Iris pigment epithelial cell (primary cell): Measurements from ENCODE around the gene GFRAL.
"Not testable (repeated sequence)": the region's sequence is repeated elsewhere in the genome, so short reads cannot be mapped to it uniquely, and the experiment has no call there.

Experiments
- DNase-seq: peaks from one replicate; pipeline ENCODE4 v3.0.0-alpha.2; 2011; ENCODE audit warnings: low read depth

GFRAL gene, protein sequence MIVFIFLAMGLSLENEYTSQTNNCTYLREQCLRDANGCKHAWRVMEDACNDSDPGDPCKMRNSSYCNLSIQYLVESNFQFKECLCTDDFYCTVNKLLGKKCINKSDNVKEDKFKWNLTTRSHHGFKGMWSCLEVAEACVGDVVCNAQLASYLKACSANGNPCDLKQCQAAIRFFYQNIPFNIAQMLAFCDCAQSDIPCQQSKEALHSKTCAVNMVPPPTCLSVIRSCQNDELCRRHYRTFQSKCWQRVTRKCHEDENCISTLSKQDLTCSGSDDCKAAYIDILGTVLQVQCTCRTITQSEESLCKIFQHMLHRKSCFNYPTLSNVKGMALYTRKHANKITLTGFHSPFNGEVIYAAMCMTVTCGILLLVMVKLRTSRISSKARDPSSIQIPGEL

DNA sequence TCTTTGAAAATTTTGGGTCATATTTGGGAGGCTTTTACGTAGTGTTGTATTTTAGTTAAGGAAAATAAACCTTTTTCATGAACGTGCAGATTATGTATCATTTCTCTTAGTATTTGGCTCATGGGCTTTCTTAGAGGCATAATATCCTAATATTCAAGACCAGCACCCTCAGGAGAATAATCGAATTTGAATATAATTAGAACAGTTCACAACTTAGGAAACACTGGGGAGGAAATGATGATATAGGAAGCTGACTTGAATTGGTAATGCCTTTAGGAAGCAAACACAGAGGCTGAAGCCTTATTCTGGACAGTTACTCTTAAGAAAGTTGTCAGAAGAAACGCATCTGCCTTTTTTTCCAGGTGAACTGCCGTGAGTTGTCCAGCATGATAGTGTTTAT, at the start of gene GFRAL:
GFRAL (plus strand) TSS at position 301 of the 400 bp plus-strand sequence; CDS start at position 387, 86 bp downstream.
- DNase-seq: no peak

DNA sequence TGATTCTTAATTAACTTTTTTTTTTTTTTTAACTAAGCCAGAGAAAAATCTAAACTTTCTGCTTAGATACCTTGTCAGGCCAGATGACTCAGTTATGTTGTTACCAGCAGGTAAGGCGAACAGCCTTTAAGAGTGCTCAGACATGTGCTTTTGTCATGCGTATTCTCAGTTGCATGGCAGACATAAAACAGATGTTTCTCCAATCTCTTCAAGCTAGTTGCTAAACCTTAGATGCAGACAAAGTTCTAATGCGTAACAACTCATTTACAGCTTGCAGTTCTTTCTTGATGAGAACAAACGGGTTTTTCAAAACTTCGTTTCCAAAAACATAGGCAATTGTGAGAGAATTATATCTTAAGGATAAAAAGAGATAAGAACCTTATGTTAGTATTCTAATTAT, 49.6 kb upstream of the GFRAL start:
- no peak for DNase-seq

DNA sequence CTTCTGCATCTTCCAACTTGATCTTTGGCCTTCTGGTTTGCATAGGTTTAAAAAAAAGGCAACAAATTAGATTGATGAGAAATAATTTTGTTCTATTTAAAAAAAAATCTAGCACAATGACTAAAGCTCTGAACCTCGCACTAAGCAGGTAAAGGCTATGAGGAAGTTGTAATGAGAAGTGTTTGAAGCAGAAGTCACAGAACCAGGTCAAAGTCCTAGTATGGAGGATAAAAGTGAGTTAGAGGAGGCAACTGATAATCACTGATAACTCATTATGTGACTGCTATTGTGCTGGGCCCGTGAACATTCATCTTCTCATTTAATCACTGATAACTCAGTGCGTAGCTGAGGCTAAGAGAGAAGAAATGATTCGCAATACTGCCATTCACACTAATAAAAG, 46.1 kb upstream of the GFRAL start:
- no peak for DNase-seq

DNA sequence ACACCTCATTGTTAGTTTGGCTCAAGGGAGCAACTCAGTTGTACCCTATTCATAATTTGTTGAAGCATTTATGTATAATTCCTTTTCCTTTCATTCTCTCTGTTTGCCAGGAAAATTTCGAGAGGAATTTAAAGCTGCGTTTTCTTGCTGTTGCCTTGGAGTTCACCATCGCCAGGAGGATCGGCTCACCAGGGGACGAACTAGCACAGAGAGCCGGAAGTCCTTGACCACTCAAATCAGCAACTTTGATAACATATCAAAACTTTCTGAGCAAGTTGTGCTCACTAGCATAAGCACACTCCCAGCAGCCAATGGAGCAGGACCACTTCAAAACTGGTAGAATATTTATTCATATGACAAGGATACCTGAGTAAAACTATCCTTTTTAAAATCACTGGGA, 45.2 kb upstream of the GFRAL start:
- DNase-seq: no peak

DNA sequence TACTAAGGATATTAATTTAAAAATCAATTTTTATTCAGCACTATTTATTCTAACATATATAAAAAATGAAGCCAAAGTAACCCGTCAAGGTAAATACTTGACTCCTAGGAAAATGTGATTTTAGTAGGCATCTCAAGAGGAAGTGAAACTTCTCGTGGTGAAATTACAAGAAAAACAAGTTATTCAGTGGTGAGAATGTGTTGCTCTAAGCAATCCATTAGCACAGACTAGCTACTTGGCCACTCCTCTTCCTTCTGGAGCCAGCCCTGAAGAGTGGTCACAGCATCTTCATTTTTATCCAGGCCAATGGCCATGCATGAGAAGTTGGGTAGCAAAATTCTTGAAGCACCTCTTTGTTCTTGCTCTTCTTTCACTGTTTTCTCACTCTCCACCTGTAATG, 40.4 kb upstream of the GFRAL start:
- DNase-seq: no peak

DNA sequence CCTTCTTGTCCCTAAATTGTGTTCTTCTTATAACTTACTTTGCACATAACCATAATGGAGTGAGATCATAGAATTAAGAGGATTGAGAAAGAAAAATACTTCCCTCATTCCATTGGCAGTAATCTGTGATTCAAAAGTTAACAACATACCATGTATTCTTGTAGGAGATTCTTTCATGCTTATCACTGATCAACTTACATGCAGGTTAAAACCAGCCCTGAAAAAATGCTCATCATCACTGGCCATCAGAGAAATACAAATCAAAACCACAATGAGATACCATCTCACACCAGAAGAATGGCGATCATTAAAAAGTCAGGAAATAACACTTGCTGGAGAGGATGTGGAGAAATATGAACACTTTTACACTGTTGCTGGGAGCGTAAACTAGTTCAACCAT, 36.5 kb upstream of the GFRAL start:
- DNase-seq: peak; percentile 13

DNA sequence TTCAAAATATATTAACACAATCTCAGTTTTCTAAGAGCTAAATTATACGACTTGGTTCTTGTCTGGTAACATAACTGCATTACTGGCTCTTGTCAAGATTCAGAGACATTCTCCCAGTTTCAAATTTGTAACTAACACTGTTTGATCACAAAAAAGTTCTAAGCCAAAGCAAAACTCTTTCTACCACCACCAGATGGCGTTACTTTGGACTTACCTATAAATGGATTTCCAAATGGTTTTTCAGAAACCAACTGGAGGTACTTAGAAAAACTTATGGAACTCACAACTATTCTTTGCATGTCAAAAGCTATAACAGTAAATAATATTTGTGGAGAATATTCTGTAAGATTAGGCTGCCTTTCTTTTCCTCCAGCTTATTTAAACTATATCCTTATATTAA, 34.2 kb upstream of the GFRAL start:
- peak; percentile 36 for DNase-seq

DNA sequence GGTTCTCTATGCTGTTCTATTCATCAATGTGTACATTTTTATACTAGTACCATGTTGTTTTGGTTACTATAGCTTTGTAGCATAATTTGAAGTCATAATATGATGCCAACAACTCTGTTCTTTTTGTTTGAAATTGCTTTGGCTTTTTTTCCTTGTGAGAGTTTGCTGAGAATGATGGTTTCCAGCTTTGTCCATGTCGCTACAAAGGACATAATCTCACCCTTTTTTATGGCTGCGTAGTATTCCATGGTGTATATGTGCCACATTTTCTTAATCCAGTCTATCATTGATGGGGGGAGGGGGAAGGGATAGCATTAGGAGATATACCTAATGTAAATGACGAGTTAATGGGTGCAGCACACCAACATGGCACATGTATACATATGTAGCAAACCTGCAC, 30.1 kb upstream of the GFRAL start:
- not testable (repeated sequence) for DNase-seq

DNA sequence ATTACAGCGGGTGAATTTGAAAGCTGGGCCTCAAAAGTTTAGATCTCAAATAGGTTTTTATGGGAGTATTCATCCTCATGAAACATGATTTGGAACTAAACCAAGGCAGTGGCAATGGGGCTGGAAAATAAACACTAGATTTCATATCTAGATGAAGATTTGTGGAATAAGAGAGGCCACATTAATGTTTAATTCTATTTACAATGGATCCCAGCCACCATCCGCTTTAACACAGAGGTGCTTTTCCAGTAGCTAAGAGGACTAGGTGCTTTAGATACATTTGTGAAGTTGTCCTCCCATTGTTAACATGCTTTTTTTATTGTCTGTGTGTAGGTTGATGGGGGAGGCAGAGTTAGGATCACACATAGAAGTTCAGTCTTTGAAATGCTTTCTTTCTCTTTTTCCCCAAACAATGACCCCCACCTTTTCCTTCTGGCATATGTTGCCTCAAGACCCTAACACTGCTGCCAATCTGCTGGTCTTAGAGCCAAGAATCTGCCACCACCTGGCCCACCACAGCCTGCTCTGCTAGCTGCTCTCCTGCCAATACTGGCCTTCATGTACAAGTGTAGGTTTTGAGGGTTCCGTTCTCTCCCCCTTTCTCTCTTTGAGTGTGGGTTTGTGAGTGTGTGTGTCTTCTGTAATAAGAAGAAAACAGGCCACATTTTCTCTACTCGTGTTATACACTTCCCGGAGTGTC, 27.8 kb upstream of the GFRAL start:
- no peak for DNase-seq

DNA sequence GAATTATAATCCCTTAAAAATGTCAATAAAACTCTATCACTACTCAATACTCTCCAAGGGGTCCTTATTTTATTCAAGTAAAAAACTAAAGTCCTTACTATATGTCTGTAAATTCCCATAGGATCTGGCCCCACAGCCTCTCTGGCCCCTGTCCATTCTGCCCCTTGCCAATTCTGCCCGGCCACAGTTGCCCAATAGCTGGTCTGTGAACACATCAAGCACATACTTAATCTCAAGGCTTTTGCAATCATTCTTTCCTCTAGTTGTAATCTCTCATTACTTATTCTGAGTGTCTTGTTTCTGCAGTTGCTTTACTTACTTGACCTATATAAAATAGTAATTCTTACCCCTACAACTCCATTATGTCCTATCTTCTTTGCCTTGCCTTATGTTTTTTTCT, 22.5 kb upstream of the GFRAL start:
- DNase-seq: no peak

DNA sequence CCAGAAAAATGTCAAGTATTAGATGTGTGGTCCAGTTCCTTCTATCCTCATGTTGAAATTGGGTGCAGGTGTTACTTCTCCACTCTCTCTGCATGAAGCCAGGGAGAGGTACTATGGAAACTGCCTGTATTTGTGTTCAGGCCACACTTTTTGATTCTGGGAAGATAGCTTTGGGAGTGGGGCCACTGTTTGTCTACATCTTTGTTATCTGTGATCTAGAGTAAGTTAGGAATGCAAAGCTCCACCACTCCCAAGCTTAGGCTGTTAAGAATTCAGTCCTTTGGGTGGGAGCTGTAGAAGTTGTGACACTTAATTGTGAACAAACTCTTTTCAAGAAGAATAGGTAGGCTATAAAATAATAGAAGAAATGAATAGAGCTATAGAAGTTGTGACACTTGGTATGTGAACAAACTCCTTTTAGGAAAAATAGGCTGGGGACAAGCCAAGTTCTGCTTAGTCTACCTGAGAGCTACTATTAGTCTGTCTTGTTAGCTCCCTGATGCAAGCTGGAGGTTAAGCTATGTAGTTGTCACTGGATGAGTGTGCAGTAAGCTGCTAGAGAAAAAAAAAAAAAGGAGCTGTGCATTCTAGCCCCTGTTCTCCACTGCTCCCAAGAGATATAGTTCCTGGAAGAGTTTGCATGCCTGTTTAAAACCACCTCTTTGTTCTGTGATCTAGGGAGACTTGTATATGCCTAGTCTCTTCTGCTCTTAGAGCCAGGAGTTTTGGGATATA, 7.1 kb upstream of the GFRAL start:
- no peak for DNase-seq

DNA sequence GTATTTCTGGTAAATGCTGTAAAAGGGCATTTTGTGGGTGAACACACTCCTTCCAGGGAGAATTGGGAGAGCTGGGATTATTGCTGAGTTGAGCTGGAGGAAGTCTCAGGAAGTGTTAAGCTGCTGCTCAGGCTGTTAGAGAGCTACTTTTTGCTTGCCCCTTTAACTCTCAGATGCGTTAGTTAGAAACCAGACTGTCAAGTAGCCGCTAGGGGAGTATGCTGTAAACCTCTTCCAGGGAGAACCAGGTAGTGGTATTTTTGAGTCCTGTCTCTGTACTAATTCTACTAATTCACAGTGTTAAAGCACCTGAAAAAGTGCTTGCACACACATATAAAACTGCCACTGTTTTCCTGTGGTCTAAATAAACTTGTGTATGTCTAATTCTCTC, 6.6 kb upstream of the GFRAL start:
- no peak for DNase-seq

DNA sequence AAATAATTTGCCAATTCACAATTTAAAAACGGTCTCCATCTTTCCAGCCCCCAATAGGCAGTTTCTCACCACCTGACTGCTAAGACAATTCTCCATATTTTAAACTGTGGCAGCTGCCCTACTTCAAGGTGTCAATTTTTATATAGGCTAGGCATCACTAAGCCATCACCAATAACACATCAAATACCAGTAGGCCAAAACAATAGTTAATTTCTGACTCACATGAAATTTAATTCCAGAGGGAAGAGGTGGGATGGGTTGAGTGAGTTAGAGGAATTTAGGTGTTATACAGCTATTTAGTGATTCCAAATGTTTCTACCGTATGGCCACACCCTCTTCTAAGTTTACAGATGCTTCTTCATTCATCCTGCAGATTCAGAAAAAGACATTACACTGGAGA, 49.9 kb downstream of the GFRAL start:
- no peak for DNase-seq

DNA sequence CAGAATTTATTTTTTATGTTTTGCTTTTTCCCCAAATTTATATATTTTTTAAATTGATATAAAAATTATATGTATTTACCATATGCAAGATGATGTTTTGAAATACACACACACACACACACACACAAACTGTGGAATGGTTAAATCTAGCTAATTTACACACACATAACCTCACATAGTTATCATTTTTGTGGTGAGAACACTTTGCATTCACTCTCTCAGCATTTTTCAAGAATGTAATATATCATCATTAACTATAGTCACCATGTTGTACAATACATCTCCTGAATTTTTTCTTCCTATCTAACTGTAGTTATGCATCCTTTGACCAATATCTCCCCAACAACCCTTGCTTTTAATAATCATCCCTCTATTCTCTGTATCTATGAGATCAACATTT, 52.2 kb downstream of the GFRAL start:
- peak; percentile 50 for DNase-seq

DNA sequence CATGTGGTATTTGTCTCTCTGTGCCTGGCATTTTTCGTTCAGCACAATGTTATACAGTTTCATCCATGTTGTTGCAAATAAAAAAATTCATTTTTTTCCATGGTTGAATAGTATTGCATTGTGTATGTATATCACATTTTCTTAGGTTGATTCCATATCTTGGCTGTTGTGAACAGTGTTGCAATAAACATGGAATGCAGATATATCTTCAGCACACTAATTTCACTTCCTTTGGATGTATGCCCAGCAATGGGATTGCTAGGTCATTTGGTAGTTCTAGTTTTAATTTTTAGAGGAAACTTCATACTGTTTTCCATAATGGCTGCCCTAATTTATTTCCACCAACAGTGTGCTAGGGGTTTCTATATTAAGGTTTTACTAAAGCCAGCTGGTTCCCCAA, 52.6 kb downstream of the GFRAL start:
- peak; percentile 54 for DNase-seq

DNA sequence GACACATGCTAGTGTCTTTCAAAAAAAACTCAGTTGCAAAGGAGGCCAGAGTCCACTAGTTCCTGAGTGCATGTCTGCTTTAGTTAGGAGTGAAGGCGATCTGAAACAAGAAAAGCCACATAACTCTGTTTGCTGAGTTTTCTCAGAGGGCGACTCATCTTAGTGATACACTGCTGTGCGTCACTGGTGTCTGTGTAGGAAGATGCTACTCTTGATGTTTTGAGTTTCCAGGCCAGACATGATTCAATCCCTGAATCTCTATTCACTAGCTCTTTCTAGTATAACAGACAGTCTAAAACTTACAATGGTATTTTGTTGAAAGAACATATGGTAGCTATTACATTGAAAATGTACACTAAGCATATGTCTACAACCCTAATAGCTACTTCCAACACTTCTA, 60.9 kb downstream of the GFRAL start:
- DNase-seq: peak; percentile 33

DNA sequence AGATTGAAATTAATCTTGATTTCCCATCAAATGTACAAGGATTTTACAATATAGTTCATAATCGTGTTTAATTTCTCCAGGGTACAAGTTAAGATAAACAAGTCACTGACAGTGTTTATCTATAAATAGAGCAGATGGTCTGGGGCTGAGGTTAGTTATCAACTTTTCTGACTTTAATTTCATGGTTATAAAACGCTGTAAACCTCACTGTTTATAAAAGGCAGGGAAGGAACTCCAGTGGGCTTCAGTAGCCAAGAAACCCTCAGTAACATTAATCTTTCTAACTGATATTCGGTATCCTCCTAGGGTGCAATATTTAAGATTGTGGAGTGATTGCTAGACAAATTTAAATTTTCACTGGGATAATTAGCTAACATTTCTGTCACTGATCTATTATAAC, 68.6 kb downstream of the GFRAL start:
- no peak for DNase-seq

DNA sequence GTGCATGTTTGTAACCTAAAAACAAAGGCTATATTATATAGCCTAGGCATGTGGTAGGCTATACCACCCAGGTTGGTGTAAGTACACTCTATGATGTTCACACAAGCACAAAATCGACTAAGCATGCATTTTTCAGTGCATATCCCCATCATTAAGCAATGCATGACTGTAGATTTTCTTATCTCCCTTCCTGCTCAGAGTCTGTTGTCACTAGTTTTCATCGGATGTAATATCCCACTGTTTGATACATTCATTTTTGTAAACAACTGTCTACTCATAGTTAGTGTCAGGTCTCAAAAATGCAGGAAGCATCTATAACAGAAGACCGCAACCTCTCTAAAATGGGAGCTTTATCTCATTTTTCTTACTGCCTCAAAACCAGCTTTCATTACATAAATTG, 70.7 kb downstream of the GFRAL start:
- peak; percentile 71 for DNase-seq

DNA sequence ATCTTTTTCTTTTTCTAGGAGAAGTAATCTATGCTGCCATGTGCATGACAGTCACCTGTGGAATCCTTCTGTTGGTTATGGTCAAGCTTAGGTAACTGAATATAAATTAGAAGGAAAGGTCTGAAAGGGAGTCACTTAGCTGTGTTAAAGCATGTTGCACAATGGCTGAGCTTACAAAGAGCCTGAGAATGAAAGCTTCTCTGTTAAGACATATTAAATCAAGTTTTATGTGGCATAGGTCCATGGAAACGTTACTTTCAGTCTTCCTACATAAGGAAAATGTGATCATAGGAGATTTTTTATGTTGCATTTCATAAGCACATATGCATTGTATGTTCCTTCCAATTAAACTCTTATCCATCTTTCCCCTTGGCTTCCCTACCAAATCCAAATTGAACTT, 72.1 kb downstream of the GFRAL start:
- peak; percentile 64 for DNase-seq

DNA sequence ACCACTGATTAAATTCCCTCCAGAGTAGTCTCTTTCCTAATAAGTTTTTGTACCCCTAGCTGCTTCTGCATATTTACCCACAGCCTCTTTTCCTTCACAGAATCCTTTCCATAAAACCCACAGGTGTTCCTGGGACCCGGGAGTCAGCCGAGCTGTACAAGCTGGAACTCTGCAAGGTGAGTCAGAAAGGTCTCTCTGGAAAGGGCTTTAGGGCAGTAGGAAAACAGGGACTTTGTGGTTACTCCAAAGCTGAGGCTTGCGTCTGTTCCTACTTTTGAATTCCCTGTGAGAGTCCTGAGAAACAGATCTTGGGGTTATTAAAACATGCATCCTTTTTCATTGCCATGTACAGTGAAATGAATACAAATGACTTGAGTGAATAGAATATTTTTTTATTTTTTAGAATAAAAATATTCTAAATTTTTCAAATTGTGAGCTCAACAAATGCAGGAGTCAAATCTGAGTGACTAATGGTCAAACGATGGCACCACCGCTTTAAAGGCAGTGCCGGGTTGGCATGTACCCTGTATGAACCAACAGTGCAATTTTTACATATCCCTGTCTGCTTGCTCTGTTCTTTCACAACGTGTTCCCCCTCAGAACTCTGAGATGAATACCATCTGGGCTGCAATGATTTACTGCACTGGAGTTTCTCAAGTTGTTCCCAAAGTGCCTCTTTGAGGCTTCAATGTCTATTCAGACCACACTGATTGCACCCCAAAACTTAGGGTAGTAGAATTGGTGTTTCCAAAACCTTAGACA, 78.4 kb downstream of the GFRAL start:
- no peak for DNase-seq

DNA sequence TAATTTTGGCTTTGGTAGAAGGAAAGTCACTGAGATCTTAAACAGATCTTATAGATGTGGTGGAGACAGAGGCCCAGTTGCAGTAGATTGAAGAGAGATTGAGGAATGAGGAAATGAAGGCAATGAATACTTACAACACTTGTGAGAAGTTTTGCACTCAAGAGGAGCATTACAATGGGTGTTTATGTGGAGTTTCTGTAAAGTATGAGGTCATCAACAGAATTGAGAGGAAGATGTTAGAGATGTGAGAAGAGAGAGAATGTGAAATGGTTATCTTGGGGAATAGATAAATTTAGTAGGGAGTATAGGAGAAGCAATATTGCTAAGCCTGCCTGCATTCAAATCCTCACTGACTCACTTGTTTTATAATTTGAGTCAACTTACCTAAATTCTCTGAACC, 83.4 kb downstream of the GFRAL start:
- no peak for DNase-seq

DNA sequence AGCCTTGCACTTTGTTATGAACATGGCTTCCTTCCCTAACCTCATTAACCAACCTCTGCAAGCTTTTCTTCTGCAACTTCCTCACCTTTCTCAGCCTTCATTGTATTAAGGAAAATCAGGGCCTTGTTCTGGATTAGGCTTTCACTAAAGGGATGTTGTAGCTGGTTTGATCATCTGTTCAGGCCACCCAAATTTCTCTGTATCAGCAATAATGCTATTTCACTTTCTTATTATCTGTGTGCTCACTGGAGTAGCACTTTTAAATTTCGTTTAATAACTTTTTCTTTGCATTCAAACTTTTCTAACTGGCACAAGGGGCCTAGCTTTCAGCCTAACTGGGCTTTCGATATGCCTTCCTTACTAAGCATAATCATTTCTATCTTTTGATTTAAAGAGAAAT, 96.7 kb downstream of the GFRAL start:
- DNase-seq: no peak
